ENCODE results near the gene MT3.

MT3 gene

GRCh38 chr16:56589141-56590039 lies at the start of gene MT3:
TSS of gene MT3 (plus strand) at chr16:56589528. CDS start at chr16:56589591, 63 bp downstream.
- TF ChIP-seq CTCF (IDR thresholded peaks at IDR 0.05; ENCODE audit: low read depth, low read length, missing control alignments): no peak
- in situ Hi-C loops (cut with HindIII; ENCODE audit: low sequenced_read_pairs): no loop called here
- DNase-seq (ENCODE audit: low read depth): no peak
- H3K4me3 ChIP-seq (ENCODE audit: low read depth, low read length): peak within 1 kb of the TSS; percentile 27

GRCh38 chr16:56539656-56540055 lies 49.7 kb upstream of the MT3 start:
- in situ Hi-C loops (cut with HindIII; ENCODE audit: low sequenced_read_pairs): no loop called here
- TF ChIP-seq CTCF (IDR thresholded peaks at IDR 0.05; ENCODE audit: low read depth, low read length, missing control alignments): no peak
- no peak for DNase-seq (ENCODE audit: low read depth)
- H3K4me3 ChIP-seq (ENCODE audit: low read depth, low read length): no peak overlapping the region

- no peak overlapping the region for H3K4me3 ChIP-seq (ENCODE audit: low read depth, low read length)
- TF ChIP-seq CTCF (IDR thresholded peaks at IDR 0.05; ENCODE audit: low read depth, low read length, missing control alignments): no peak
- DNase-seq (ENCODE audit: low read depth): no peak
- in situ Hi-C loops (cut with HindIII; ENCODE audit: low sequenced_read_pairs): no loop called here
Observed at GRCh38 chr16:56542039-56542438, 47.3 kb upstream of the MT3 start.

GRCh38 chr16:56547120-56547948 lies 42.0 kb upstream of the MT3 start:
- H3K4me3 ChIP-seq (ENCODE audit: low read depth, low read length): no peak overlapping the region
- TF ChIP-seq CTCF (IDR thresholded peaks at IDR 0.05; ENCODE audit: low read depth, low read length, missing control alignments): no peak
- peak; percentile 34 for DNase-seq (ENCODE audit: low read depth)
- in situ Hi-C loops (cut with HindIII; ENCODE audit: low sequenced_read_pairs): no loop called here

GRCh38 chr16:56547949-56548567 lies 41.3 kb upstream of the MT3 start:
- no peak for TF ChIP-seq CTCF (IDR thresholded peaks at IDR 0.05; ENCODE audit: low read depth, low read length, missing control alignments)
- in situ Hi-C loops (cut with HindIII; ENCODE audit: low sequenced_read_pairs): no loop called here
- H3K4me3 ChIP-seq (ENCODE audit: low read depth, low read length): no peak overlapping the region
- DNase-seq (ENCODE audit: low read depth): no peak

GRCh38 chr16:56549161-56549560 lies 40.2 kb upstream of the MT3 start:
- TF ChIP-seq CTCF (IDR thresholded peaks at IDR 0.05; ENCODE audit: low read depth, low read length, missing control alignments): no peak
- in situ Hi-C loops (cut with HindIII; ENCODE audit: low sequenced_read_pairs): no loop called here
- no peak for DNase-seq (ENCODE audit: low read depth)
- no peak overlapping the region for H3K4me3 ChIP-seq (ENCODE audit: low read depth, low read length)

Data from astrocyte of the cerebellum (primary cell).